ENCODE measurements around the gene DLG1.

The DLG1 gene

DNA sequence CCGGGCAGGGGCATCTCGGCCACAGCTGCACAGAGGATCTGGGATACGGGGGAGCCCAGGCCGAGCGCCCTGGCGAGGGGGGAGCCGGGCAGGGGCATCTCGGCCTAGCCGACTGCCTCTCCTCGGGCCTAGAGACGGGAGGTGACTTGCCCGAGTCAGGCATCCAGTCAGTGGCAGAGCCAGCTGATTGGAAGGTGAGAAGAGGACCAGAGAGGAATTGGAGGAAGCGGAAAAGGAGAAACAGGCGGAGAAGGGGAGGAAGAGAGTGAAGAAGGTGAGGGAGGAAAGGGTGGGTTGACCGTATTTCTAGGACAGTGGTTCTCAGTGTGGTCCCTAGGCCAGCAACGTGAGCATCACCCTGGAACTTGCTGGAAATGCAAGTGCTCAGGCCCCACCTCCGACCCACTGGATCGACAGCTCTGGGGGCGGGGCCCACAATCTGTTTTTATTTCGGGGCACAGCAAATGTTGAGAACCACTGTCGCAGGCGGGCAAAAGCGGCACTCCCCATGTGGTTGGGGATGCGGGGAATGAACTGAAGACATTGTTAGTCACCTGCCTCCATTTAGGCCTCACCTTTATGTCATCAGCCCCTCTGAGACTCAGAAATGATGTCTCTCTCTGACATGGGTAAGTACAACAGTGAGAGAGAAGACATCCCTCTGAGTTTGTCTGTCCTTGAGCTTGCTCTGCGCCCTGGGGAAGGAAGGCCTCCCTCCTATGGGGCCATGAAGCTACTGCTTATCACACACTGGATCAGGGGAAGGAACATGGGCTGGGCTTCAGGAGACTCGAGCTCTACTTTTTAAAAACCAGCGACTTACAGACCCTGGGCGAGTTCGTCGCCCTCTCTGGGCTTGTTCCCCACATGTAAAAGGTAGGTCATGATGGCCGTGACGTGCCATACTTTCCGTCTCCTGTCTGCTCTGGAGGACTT, 267.8 kb downstream of the DLG1 start:
- H3K4me3 ChIP-seq (replicated peaks in 1 of 2; ENCODE audit: low read depth in 2 of 2, low read length in 2 of 2), result no peak overlapping the region
- DNase-seq (ENCODE audit: low read depth in 2 of 2), result no peak
- TF ChIP-seq, protein P1, sequence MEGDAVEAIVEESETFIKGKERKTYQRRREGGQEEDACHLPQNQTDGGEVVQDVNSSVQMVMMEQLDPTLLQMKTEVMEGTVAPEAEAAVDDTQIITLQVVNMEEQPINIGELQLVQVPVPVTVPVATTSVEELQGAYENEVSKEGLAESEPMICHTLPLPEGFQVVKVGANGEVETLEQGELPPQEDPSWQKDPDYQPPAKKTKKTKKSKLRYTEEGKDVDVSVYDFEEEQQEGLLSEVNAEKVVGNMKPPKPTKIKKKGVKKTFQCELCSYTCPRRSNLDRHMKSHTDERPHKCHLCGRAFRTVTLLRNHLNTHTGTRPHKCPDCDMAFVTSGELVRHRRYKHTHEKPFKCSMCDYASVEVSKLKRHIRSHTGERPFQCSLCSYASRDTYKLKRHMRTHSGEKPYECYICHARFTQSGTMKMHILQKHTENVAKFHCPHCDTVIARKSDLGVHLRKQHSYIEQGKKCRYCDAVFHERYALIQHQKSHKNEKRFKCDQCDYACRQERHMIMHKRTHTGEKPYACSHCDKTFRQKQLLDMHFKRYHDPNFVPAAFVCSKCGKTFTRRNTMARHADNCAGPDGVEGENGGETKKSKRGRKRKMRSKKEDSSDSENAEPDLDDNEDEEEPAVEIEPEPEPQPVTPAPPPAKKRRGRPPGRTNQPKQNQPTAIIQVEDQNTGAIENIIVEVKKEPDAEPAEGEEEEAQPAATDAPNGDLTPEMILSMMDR (IDR thresholded peaks at IDR 0.05; ENCODE audit: low read depth, low read length), result no peak

GRCh38 chr3:197029511-197030167, 268.8 kb downstream of the DLG1 start, which contains the start of gene MELTF:
TSS of gene MELTF (minus strand) at chr3:197029817. CDS start at chr3:197029702, 115 bp downstream.
- DNase-seq (ENCODE audit: low read depth in 2 of 2), result peak; percentile 57 to 79
- TF ChIP-seq, protein P1 (IDR thresholded peaks at IDR 0.05; ENCODE audit: low read depth, low read length), result peak; percentile 39
- peak within 1 kb of the TSS; percentile 44 to 64 for H3K4me3 ChIP-seq (replicated peaks in 1 of 2; ENCODE audit: low read depth in 2 of 2, low read length in 2 of 2)

- TF ChIP-seq, protein P1 (IDR thresholded peaks at IDR 0.05; ENCODE audit: low read depth, low read length), result no peak
- no peak for DNase-seq (ENCODE audit: low read depth in 2 of 2)
- peak overlapping the region; percentile 44 to 64 for H3K4me3 ChIP-seq (replicated peaks in 1 of 2; ENCODE audit: low read depth in 2 of 2, low read length in 2 of 2)
Observed at GRCh38 chr3:197028728-197029510, 269.5 kb downstream of the DLG1 start.

DNA sequence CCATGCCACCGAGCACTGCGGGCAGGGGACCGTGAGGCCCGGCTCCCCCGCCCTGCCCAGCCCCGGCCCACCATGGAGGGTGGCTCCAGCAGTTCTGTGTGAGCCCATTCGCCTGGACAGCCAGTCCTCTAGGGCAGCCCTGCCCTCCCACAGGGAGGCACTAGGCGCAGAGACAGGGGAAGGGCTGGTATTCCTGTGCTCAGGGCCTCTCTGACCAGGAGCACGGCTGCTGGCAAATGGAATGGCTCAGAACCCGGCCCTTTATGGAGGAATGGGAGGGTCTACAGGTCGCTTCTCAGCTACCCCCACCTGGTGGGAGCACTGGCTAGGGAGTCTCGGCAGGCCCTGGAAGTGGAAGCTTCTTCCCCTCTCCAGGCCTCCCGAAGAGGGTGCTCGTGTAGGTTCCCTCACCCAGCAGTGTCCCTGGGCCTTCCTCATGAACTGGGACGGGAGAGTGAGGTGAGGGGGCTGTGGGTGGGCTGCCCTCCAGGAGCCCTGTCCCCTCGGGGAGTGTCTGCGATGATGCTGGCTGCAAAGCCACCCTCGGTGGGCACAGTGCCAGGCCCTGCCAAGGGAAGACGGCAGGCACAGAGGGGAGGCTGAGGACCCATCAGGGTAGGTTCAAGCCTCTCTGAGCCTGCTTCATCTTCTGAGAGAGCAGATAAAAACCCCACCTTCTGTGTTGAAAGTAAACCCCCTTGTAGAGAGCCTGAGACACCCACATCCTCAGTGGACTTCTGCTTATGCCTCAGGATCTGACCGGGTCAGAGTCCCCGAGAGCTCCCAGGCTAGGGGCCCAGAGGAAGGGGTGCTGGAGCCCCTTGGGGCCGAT, 270.3 kb downstream of the DLG1 start:
- H3K4me3 ChIP-seq (replicated peaks in 1 of 2; ENCODE audit: low read depth in 2 of 2, low read length in 2 of 2), result peak overlapping the region; percentile 44 to 64

GRCh38 chr3:197027151-197027895, 271.1 kb downstream of the DLG1 start:
- TF ChIP-seq, protein P1 (IDR thresholded peaks at IDR 0.05; ENCODE audit: low read depth, low read length), result no peak
- H3K4me3 ChIP-seq (replicated peaks in 1 of 2; ENCODE audit: low read depth in 2 of 2, low read length in 2 of 2), result no peak overlapping the region
- peak in 1 of 2 donors; percentile 18 for DNase-seq (ENCODE audit: low read depth in 2 of 2)

More for the DNA sequence above, 270.3 kb downstream of the DLG1 start:
- no peak for DNase-seq (ENCODE audit: low read depth in 2 of 2)
- TF ChIP-seq, protein P1 (IDR thresholded peaks at IDR 0.05; ENCODE audit: low read depth, low read length), result no peak
